Measurements from ENCODE around the gene IL18BP.

IL18BP gene

DNA sequence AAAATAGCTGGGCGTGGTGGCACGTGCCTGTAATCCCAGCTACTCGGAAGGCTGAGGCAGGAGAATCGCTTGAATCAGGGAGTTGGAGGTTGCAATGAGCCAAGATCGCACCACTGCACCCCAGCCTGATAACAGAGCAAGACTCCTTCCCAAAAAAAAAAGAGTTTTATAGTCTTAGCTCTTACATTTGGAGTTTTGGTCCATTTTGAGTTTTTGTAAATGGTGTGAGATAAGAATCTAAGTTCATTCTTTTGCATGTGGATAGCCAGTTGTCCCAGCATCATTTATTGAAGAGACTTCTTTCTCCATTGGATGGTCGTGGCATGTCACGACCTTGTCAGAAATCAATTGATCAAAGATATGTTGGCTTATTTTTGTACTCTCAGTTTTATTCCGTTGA is 35.2 kb upstream of the IL18BP start:
- Histone ChIP-seq H3K4me1 (peaks cover 0 to 16% (median 2%) of the 10 kb centered on the region in 4 donors), H3K27me3 (no peaks in the 10 kb centered on the region), H3K9me3 (no peaks in the 10 kb centered on the region), H3K27ac (peak overlapping the region in 1 of 2 donors; percentile 5), H3K4me3 (no peak overlapping the region), H3K36me3 (peaks cover 17 to 57% (median 41%) of the 10 kb centered on the region in 3 donors)
- TF ChIP-seq, protein P1, sequence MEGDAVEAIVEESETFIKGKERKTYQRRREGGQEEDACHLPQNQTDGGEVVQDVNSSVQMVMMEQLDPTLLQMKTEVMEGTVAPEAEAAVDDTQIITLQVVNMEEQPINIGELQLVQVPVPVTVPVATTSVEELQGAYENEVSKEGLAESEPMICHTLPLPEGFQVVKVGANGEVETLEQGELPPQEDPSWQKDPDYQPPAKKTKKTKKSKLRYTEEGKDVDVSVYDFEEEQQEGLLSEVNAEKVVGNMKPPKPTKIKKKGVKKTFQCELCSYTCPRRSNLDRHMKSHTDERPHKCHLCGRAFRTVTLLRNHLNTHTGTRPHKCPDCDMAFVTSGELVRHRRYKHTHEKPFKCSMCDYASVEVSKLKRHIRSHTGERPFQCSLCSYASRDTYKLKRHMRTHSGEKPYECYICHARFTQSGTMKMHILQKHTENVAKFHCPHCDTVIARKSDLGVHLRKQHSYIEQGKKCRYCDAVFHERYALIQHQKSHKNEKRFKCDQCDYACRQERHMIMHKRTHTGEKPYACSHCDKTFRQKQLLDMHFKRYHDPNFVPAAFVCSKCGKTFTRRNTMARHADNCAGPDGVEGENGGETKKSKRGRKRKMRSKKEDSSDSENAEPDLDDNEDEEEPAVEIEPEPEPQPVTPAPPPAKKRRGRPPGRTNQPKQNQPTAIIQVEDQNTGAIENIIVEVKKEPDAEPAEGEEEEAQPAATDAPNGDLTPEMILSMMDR (IDR thresholded peaks at IDR 0.05) = no peak
- intact Hi-C loops (cut with DNase I; ENCODE audit: low total_unique reads) = no loop called here
- DNase-seq = no peak

DNA sequence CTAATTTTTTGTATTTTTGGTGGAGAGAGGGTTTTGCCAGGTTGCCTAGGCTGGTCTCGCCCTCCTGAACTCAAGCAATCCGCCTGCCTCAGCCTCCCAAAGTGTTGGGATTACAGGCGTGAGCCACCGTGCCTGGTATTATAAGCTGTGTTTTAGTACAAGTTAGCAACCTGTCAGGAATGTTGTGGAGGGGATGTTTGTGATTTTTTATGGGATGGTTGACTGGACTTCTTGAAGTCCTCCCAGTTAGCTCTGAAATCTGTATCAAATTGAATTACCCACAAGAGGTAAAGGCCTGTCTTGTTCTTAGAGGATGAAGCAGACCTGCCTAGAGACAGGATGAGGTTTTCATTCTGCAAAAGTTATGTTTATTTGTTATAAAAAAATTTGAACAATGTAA is 34.1 kb upstream of the IL18BP start:
- Histone ChIP-seq H3K27ac (no peak overlapping the region), H3K36me3 (peaks cover 18 to 59% (median 43%) of the 10 kb centered on the region in 3 donors), H3K4me3 (no peak overlapping the region), H3K4me1 (peaks cover 0 to 15% (median 2%) of the 10 kb centered on the region in 4 donors), H3K27me3 (no peaks in the 10 kb centered on the region), H3K9me3 (no peaks in the 10 kb centered on the region)
- TF ChIP-seq, protein P1 (IDR thresholded peaks at IDR 0.05) = no peak
- intact Hi-C loops (cut with DNase I; ENCODE audit: low total_unique reads) = no loop called here
- no peak for DNase-seq

DNA sequence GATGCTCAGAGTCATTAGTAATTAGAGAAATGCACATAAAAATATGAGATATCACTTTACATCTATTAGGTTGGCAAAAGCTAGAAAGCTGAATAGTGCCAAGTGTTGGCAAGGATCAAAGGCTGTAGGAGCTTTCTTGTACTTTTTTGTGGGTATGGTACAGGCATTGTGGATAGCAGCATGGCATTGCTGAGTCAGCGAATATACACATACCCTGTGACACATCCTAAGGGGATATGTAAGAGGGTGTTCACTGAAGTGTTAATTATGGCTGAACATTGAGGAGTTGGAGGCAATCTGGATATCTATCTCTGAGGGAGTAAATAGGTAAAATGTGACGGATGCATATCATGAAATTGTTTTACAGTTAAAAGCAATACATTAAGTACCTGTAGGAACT is 27.0 kb upstream of the IL18BP start:
- intact Hi-C loops (cut with DNase I; ENCODE audit: low total_unique reads) = no loop called here

DNA sequence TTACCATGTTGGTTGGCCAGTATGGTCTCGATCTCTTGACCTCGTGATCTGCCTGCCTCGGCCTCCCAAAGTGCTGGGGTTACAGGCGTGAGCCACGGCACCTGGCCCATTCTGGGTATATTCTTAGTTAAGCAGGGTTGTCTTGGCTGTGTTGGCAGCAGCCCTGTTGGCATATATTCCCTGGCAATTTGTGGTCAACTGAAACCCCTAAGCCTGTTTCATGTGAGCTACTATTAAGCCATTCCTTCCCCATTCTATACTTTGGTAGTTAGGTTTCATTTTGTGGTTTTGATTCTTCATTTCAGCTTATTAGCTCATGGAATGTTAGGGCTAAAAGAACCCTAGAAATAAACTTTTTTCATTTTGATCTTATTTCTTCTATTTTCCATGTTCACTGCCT is 22.2 kb upstream of the IL18BP start:
- no peak for DNase-seq
- Histone ChIP-seq H3K27me3 (no peaks in the 10 kb centered on the region), H3K4me1 (no peaks in the 10 kb centered on the region), H3K36me3 (peaks cover 0 to 25% (median 0%) of the 10 kb centered on the region in 3 donors), H3K27ac (no peak overlapping the region), H3K9me3 (no peaks in the 10 kb centered on the region), H3K4me3 (no peak overlapping the region)
- intact Hi-C loops (cut with DNase I; ENCODE audit: low total_unique reads) = no loop called here
- TF ChIP-seq, protein P1 (IDR thresholded peaks at IDR 0.05) = no peak

More for the DNA sequence above, 27.0 kb upstream of the IL18BP start:
- Histone ChIP-seq H3K4me1 (no peaks in the 10 kb centered on the region), H3K36me3 (peaks cover 12 to 37% (median 20%) of the 10 kb centered on the region in 3 donors), H3K9me3 (no peaks in the 10 kb centered on the region), H3K27ac (no peak overlapping the region), H3K27me3 (no peaks in the 10 kb centered on the region), H3K4me3 (no peak overlapping the region)
- DNase-seq = no peak
- TF ChIP-seq, protein P1 (IDR thresholded peaks at IDR 0.05) = no peak

DNA sequence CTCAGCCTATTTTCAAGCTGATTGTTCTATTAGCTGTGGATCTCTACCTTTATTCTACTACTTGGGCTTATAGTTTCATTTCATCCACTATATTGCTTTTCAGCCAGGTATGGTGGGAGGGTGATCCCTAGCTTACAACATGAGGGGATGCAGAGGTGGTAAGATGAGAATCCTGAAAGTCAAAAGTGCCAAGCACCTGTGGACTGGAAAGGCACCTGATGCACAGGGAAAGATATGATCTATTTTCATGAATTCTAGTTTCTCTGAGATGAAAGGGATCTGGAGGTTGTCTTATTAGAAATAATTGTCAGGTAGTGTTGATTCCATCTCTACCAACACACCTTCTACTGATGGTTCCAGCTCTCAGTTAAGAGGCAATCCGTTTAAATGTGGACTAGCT is 21.6 kb upstream of the IL18BP start:
- no peak for DNase-seq
- intact Hi-C loops (cut with DNase I; ENCODE audit: low total_unique reads) = no loop called here
- Histone ChIP-seq H3K9me3 (no peaks in the 10 kb centered on the region), H3K27me3 (no peaks in the 10 kb centered on the region), H3K27ac (no peak overlapping the region), H3K36me3 (peaks cover 0 to 25% (median 0%) of the 10 kb centered on the region in 3 donors), H3K4me3 (no peak overlapping the region), H3K4me1 (no peaks in the 10 kb centered on the region)
- TF ChIP-seq, protein P1 (IDR thresholded peaks at IDR 0.05) = no peak

Measured in tibial artery (tissue), 4 donors.